Ammon's horn (tissue), 1 donor: Measurements from ENCODE around the gene C19orf12.

Source experiments
- DNase-seq: peaks from one replicate; pipeline ENCODE4 v3.0.0-alpha.2; 2016; ENCODE audit warnings: low spot score

The C19orf12 gene

GRCh38 chr19:29714953-29715700, at the start of gene C19orf12:
TSS of gene C19orf12 (minus strand) at chr19:29715261. CDS start at chr19:29708413, 6,848 bp downstream.
- peak; percentile 57 for DNase-seq

GRCh38 chr19:29764361-29764760, 49.3 kb upstream of the C19orf12 start:
- DNase-seq, result no peak

- DNase-seq, result no peak
Measured at GRCh38 chr19:29763196-29763595, 48.1 kb upstream of the C19orf12 start.

- DNase-seq, result no peak
Measured at GRCh38 chr19:29761575-29762232, 46.6 kb upstream of the C19orf12 start.

- DNase-seq, result no peak
Measured at GRCh38 chr19:29760752-29761502, 45.9 kb upstream of the C19orf12 start.

GRCh38 chr19:29759359-29759758, 44.3 kb upstream of the C19orf12 start:
- no peak for DNase-seq

GRCh38 chr19:29758863-29759262, 43.8 kb upstream of the C19orf12 start:
- no peak for DNase-seq

GRCh38 chr19:29757551-29757950, 42.5 kb upstream of the C19orf12 start:
- no peak for DNase-seq

GRCh38 chr19:29753934-29754305, 38.9 kb upstream of the C19orf12 start:
- no peak for DNase-seq

GRCh38 chr19:29753190-29753933, 38.3 kb upstream of the C19orf12 start:
- DNase-seq, result no peak

GRCh38 chr19:29752450-29753025, 37.5 kb upstream of the C19orf12 start:
- no peak for DNase-seq

- no peak for DNase-seq
Measured at GRCh38 chr19:29751932-29752331, 36.9 kb upstream of the C19orf12 start.

- no peak for DNase-seq
Measured at GRCh38 chr19:29750001-29750400, 34.9 kb upstream of the C19orf12 start.

GRCh38 chr19:29748996-29749849, 34.2 kb upstream of the C19orf12 start:
- DNase-seq, result no peak

GRCh38 chr19:29745253-29745652, 30.2 kb upstream of the C19orf12 start:
- DNase-seq, result no peak

GRCh38 chr19:29743681-29744080, 28.6 kb upstream of the C19orf12 start:
- DNase-seq, result no peak

- no peak for DNase-seq
Measured at GRCh38 chr19:29741776-29742175, 26.7 kb upstream of the C19orf12 start.

GRCh38 chr19:29741226-29741625, 26.2 kb upstream of the C19orf12 start:
- DNase-seq, result no peak

GRCh38 chr19:29737461-29738000, 22.5 kb upstream of the C19orf12 start:
- DNase-seq, result no peak

GRCh38 chr19:29735829-29736228, 20.8 kb upstream of the C19orf12 start:
- no peak for DNase-seq
